GM12878 (cell line): ENCODE measurements around the gene TNFRSF8.

Experiments
- EZH2 ChIP-seq: IDR thresholded peaks from 2 replicates; pipeline ENCODE4 v1.6.1; 2012; ENCODE audit warnings: low read depth, mild to moderate bottlenecking, control low read depth, inconsistent platforms, low read length, borderline replicate concordance; ENCODE audit not compliant: control insufficient read depth
- IKZF1 ChIP-seq: fragments of 450-650 bp; conservative IDR thresholded peaks from 2 replicates; pipeline ENCODE4 v1.6.1; 2017; ENCODE audit warnings: antibody characterized with exemption, mild to moderate bottlenecking
- TAF1 ChIP-seq: IDR thresholded peaks from 2 replicates; pipeline ENCODE4 v1.6.1; 2011; ENCODE audit warnings: mild to moderate bottlenecking, low read depth, low read length, borderline replicate concordance

- TF ChIP-seq TAF1 (no peak), IKZF1 (no peak), EZH2 (no peak)
Observed at GRCh38 chr1:12082988-12083387, 19.9 kb downstream of the TNFRSF8 start.
